ENCODE results near the gene SP6.

SP6 gene

GRCh38 chr17:47810200-47810821 lies 40.7 kb downstream of the SP6 start:
- peak; percentile 90 for DNase-seq

DNA sequence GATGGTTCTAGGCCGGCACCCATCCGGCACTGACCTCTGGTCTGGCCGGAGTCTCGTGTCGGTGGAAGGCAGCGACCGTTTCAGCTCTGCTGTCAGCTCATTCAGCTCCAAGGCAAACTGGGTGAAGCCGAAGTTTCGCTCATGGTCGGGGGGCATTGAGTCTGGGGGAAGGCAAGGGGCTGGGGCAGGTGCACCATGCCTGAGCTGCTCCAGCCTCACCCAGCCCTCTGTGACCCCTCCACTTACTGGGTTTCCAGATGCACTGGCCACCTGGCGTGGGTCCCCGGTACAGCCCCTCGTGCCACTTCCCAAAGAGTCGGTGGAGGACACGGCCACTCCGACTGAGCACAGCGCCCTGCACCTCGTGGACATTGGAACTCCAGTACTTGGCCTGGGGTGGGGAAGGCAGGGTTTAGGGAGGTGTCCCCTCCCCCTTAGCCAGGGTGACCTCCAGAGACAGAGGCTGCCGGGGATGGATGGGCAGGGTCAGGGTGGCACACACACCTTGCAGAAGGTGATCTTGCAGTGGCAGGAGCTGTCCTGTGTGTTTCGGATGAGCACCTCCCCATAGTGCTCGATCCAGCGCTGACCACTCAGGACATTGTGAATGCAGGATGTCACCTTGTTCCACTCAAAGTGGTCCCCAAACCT lies 42.0 kb downstream of the SP6 start:
- no peak for DNase-seq

DNA sequence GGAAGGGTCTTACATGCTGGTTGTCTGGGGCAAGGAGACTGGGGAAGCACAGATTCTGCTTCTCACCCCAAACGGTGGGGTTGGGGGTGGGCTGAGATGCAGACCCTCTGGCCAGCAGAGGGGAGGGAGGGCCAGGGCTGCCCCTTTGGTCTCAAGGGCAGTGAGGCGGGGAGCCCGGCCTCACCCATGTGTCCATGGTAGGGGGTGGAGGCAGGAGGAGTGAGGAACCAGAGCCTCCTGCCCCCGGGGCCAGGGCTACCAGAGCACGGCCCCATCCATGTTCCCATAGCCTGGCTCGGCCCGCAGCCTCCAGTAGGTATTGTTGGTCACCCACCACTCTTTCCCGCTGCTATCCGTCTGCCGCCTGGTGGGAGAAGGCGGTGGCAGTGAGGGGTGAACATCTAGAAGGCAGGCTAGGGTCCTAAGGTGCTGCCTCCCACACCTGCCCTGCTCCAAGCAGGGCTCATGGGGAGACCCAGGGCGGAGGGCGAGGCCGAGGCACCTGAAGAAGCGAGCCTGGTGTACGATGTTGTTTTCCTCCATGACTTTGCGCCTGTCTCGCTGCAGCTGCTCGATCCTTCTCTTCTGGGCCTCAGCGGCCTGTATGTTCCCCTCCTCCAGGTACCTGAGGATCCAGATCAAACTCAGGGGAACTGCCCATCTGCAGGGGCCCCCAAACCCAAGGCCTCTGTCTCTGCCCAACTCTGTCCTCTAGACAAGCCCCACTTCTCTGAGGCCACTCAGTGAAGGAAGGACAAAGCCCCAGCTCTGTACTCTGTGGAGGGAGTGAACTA lies 42.7 kb downstream of the SP6 start:
- DNase-seq = no peak

DNA sequence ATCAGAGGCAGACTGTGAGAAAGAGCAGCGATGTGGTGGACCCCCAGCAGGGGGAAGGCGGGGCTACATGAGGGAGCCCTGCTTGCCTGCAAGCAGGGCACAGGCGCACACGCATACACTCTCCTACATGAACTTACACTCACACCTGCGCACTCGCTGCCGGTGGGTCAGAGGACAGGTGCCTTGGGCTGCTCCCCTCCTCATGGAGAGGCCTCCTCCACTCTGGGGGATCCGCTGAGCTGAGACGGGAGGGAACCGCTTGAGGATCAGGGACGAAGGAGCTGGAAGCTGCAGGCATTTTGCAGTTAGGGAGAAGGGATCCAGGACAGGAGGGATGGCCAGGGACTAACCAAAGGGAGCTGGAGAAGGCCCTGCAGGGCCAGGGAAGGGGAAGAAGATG lies 43.5 kb downstream of the SP6 start:
- no peak for DNase-seq

- DNase-seq = no peak
Measured at GRCh38 chr17:47806913-47807255, 44.1 kb downstream of the SP6 start.

DNA sequence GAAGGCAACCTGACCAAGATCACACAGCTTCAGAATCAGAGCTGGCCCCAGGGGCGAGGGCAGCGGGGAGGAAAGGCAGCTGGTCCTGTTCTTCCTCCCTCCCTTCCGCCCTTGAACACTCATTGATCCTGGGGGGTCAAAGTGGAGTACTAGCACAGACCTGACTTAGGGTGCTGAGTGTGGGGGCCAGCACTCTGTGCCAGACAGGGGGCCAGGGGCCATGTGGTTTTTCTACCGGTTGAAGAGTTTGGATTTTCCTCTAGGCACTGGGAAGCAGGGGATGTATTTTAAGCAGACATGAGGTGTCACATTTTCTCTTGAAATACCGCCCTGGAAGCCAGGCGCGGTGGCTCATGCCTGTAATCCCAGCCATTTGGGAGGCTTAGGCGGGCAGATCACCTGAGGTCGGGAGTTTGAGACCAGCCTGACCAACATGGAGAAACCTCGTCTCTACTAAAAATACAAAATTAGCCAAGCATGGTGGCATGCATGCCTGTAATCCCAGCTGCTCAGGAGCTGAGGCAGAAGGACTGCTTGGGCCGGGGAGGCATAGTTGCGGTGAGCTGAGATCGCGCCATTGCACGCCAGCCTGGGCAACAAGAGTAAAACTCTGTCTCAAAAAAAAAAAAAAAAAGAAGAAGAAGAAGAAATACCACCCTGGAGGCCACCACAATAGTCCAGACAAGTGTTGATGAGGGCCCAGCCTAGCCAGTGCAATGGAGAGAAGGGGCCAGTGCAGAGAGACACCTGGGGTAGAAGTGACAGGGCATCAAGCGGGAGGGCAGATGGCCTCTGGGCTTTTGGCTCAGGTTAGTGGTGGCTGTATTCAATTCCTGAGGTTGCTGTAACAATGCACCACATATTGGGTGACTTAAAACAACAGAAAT lies 44.7 kb downstream of the SP6 start:
- DNase-seq = no peak

- no peak for DNase-seq
Measured at GRCh38 chr17:47804461-47804860, 46.5 kb downstream of the SP6 start.

DNA sequence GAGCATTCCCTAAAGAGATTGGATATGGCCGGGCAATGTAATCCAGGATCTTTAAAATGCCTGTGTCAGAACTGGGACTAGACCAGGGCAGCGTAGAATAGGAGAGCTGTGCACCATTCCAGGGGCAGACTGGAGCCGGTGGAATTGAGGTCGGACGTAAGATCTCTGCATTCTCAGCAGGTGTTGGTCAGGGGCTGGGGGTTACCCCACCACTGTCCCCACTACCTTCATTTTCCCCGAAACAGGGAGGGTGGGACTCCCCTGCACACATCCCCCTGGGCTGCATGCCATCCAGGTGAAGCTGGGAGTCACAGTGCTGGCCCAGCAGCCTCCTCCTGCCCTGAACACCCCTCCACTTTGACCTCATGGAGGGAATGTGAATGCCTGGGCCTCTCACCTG lies 47.2 kb downstream of the SP6 start:
- no peak for DNase-seq

GRCh38 chr17:47803201-47803600 lies 47.8 kb downstream of the SP6 start:
- DNase-seq = no peak

DNA sequence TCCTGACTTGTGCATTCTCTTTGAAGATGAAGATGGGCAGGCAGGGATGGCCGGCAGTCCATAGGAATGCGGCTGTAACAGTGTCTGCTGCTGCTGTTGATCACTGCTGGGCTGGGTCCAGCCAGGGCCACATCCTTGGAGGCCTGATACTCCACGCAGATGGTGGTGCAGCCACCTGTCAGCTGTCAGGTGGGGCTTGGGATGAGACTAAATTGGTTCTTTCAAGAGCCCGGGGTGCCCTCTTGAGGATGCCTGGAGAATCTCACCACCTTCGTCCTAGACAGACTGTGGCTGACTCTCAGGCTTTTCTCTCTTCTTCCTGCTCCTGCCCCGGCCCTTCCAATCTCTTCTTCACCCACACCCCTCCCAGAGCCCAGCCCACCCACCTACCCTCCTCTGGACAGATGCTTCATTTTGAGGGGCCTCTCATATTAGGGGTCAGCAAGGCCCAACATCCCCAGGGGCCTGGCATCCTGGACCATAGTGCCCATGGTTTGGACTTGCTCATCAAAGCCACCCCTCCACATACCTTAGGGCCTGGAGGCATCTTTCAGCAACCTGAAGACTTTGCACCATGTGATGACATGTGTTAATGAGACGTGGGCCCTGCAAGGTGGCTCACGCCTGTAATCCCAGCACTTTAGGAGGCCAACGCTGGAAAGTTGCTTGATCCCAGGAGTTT lies 48.5 kb downstream of the SP6 start:
- peak; percentile 40 for DNase-seq

DNA sequence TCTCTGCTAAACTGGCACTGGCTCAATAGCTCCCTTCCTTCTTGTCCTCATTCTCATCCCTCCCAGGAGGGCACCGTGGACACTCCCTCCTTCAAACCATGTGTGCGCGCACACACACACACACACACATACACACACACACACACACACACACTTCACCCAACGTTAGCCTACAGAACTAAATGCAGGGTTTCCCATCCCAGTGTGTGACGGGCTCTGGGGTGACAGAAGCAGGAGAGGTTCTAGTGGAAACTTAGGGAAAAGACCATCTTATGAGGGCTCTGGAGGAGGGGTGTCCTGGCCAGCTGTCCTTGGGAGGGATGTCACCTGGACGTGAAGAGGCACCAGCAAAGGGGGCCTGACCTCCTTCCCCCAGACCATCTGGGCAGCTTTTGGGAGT lies 49.1 kb downstream of the SP6 start:
- no peak for DNase-seq

DNA sequence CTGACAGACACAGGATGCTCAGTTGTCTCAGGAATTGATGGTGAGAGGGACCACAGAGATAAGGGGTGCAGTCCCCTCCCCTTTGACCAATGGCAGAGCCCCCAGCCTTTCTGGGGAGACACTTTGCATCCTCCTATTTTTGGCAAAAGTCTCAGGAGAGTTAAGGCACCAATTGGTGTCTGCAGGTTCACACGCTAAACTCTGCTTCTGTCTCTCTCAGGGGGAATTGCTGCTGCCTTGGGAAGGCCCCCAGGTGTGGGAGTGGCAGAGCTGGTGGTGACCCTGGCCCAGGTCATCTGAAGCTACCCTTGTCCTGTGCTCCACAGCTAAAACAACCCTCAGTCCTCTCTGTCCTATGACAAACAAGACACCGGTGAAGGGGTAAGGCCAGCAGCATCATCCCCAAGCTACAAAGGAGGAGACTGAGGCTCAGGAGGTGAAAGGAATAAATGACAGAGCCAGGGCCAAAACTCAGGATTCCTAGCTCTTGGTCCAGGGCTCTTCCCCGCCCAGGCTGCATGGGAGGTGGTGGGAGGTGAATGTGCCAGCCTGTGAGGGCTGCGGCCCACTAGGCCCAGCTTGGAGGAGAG lies 49.7 kb downstream of the SP6 start:
- no peak for DNase-seq

DNA sequence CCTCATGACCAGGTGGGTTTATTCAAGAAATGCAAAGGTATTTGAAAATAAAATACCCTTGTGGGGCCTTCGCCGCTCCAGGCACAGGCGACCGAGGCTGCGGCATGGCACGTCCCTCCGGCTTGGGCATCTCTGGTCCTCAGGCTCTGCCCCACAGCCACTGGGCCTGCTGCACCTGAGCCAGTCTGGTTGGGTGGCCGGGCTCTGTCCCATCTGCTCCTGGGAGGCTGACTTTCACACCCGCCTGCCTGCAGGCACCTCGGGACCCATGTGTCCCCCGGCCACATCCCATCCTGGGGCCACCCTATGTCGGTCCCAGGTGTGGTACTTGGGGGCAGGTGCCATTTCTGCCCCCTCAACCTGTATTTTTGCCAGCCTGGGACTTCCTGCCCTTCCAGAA lies 50.3 kb downstream of the SP6 start:
- no peak for DNase-seq

DNA sequence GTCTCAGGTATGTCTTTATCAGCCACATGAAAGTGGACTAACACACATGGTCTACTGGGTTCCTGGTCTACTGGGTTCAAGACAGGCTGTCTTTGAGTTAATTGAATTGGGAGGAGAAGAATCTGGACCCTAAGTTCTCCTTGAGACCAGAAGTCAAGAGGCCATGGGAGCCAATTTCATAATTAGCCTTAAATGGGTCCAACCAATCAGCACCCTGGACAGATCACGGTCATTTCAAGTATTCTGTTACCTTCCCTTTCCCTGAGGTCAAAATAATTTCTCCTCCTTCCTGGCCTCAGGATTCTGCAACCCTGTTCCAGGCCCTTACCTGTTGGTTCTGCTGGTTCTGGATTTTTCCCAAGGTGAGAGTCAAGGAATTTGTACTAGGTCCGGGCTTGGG lies 53.2 kb downstream of the SP6 start:
- no peak for DNase-seq
